ENCODE data around the gene ARHGAP26.

ARHGAP26 gene

GRCh38 chr5:142810081-142810480 is 39.9 kb downstream of the ARHGAP26 start:
- in situ Hi-C loops (cut with HindIII; ENCODE audit: low sequenced_read_pairs): no loop called here

- in situ Hi-C loops (cut with HindIII; ENCODE audit: low sequenced_read_pairs): no loop called here
These were observed 40.6 kb downstream of the ARHGAP26 start for GRCh38 chr5:142810743-142811290.

GRCh38 chr5:142811866-142812557 is 41.8 kb downstream of the ARHGAP26 start:
- in situ Hi-C loops (cut with HindIII; ENCODE audit: low sequenced_read_pairs): no loop called here

- in situ Hi-C loops (cut with HindIII; ENCODE audit: low sequenced_read_pairs): no loop called here
These were observed 43.0 kb downstream of the ARHGAP26 start for GRCh38 chr5:142813220-142813619.

GRCh38 chr5:142814122-142814521 is 43.9 kb downstream of the ARHGAP26 start:
- in situ Hi-C loops (cut with HindIII; ENCODE audit: low sequenced_read_pairs): no loop called here

GRCh38 chr5:142815469-142815868 is 45.3 kb downstream of the ARHGAP26 start:
- in situ Hi-C loops (cut with HindIII; ENCODE audit: low sequenced_read_pairs): no loop called here

- in situ Hi-C loops (cut with HindIII; ENCODE audit: low sequenced_read_pairs): no loop called here
These were observed 46.6 kb downstream of the ARHGAP26 start for GRCh38 chr5:142816531-142817430.

GRCh38 chr5:142817949-142818431 is 47.8 kb downstream of the ARHGAP26 start:
- in situ Hi-C loops (cut with HindIII; ENCODE audit: low sequenced_read_pairs): no loop called here

- in situ Hi-C loops (cut with HindIII; ENCODE audit: low sequenced_read_pairs): no loop called here
These were observed 49.1 kb downstream of the ARHGAP26 start for GRCh38 chr5:142819292-142819691.

- in situ Hi-C loops (cut with HindIII; ENCODE audit: low sequenced_read_pairs): no loop called here
These were observed 49.6 kb downstream of the ARHGAP26 start for GRCh38 chr5:142819825-142820224.

- in situ Hi-C loops (cut with HindIII; ENCODE audit: low sequenced_read_pairs): no loop called here
These were observed 50.3 kb downstream of the ARHGAP26 start for GRCh38 chr5:142820447-142820846.

GRCh38 chr5:142821034-142821732 is 51.0 kb downstream of the ARHGAP26 start:
- in situ Hi-C loops (cut with HindIII; ENCODE audit: low sequenced_read_pairs): no loop called here

- in situ Hi-C loops (cut with HindIII; ENCODE audit: low sequenced_read_pairs): no loop called here
These were observed 51.7 kb downstream of the ARHGAP26 start for GRCh38 chr5:142821733-142822487.

- in situ Hi-C loops (cut with HindIII; ENCODE audit: low sequenced_read_pairs): no loop called here
These were observed 52.9 kb downstream of the ARHGAP26 start for GRCh38 chr5:142823126-142823525.

GRCh38 chr5:142823806-142824205 is 53.6 kb downstream of the ARHGAP26 start:
- in situ Hi-C loops (cut with HindIII; ENCODE audit: low sequenced_read_pairs): no loop called here

- in situ Hi-C loops (cut with HindIII; ENCODE audit: low sequenced_read_pairs): no loop called here
These were observed 54.2 kb downstream of the ARHGAP26 start for GRCh38 chr5:142824391-142824790.

- in situ Hi-C loops (cut with HindIII; ENCODE audit: low sequenced_read_pairs): no loop called here
These were observed 55.4 kb downstream of the ARHGAP26 start for GRCh38 chr5:142825378-142826089.

- in situ Hi-C loops (cut with HindIII; ENCODE audit: low sequenced_read_pairs): no loop called here
These were observed 55.9 kb downstream of the ARHGAP26 start for GRCh38 chr5:142826093-142826492.

- in situ Hi-C loops (cut with HindIII; ENCODE audit: low sequenced_read_pairs): no loop called here
These were observed 56.7 kb downstream of the ARHGAP26 start for GRCh38 chr5:142826741-142827492.

Measured in endothelial cell of hepatic sinusoid (primary cell).